Measurements from ENCODE around the gene STIP1. TPM values are rescaled to one million over a fixed set of nuclear protein-coding genes. Genes with fewer than 3 reads are reported as not detected.

The STIP1 gene
- total RNA-seq, 1 donor from 2014 or later: 91.3 TPM

- peak in 1 of 2 donors; percentile 91 for DNase-seq (ENCODE audit: extremely low spot score in 2 of 2)
- peak within 1 kb of the TSS; percentile 97 for H3K27ac ChIP-seq
- peak within 1 kb of the TSS; percentile 62 to 85 for H3K4me3 ChIP-seq
- TF ChIP-seq POLR2AphosphoS5 (IDR thresholded peaks at IDR 0.05; ENCODE audit: insufficient read depth in 1 of 2, low read depth in 1 of 2): peak; percentile 86 to 94
- no peak for TF ChIP-seq CTCF (IDR thresholded peaks at IDR 0.05)
- TF ChIP-seq POLR2A (IDR thresholded peaks at IDR 0.05): peak in 1 of 2 donors; percentile 26
- H3K36me3 ChIP-seq: no peaks in the 10 kb centered on the region
- H3K4me1 ChIP-seq: peaks cover 72% of the 10 kb centered on the region
- no peaks in the 10 kb centered on the region for H3K27me3 ChIP-seq
- intact Hi-C loops (cut with DNase I): no loop called here
- no peaks in the 10 kb centered on the region for H3K9me3 ChIP-seq
Measured at GRCh38 chr11:64230171-64230984, 44.4 kb downstream of the STIP1 start, which contains the start of gene DNAJC4. DNAJC4 (plus strand) TSS chr11:64230548; CDS start chr11:64230855, 307 bp downstream.

GRCh38 chr11:64230985-64231365, 45.0 kb downstream of the STIP1 start:
- TF ChIP-seq POLR2A (IDR thresholded peaks at IDR 0.05) (no peak), POLR2AphosphoS5 (IDR thresholded peaks at IDR 0.05; ENCODE audit: insufficient read depth in 1 of 2, low read depth in 1 of 2) (no peak), CTCF (IDR thresholded peaks at IDR 0.05) (no peak)
- peaks cover 74% of the 10 kb centered on the region for H3K4me1 ChIP-seq
- no peak for DNase-seq (ENCODE audit: extremely low spot score in 2 of 2)

GRCh38 chr11:64231546-64231945, 45.6 kb downstream of the STIP1 start:
- H3K4me1 ChIP-seq: peaks cover 72% of the 10 kb centered on the region
- H3K4me3 ChIP-seq: peak overlapping the region in 1 of 2 donors; percentile 62
- no peaks in the 10 kb centered on the region for H3K36me3 ChIP-seq
- no peak for DNase-seq (ENCODE audit: extremely low spot score in 2 of 2)
- no peaks in the 10 kb centered on the region for H3K27me3 ChIP-seq
- H3K9me3 ChIP-seq: no peaks in the 10 kb centered on the region
- intact Hi-C loops (cut with DNase I): no loop called here
- TF ChIP-seq POLR2A (IDR thresholded peaks at IDR 0.05): no peak
- no peak for TF ChIP-seq POLR2AphosphoS5 (IDR thresholded peaks at IDR 0.05; ENCODE audit: insufficient read depth in 1 of 2, low read depth in 1 of 2)
- TF ChIP-seq CTCF (IDR thresholded peaks at IDR 0.05): no peak
- H3K27ac ChIP-seq: no peak overlapping the region

More at GRCh38 chr11:64230985-64231365, 45.0 kb downstream of the STIP1 start:
- H3K4me3 ChIP-seq: peak overlapping the region; percentile 62 to 85
- no peaks in the 10 kb centered on the region for H3K27me3 ChIP-seq
- intact Hi-C loops (cut with DNase I): no loop called here
- no peaks in the 10 kb centered on the region for H3K9me3 ChIP-seq
- H3K27ac ChIP-seq: peak overlapping the region; percentile 97
- no peaks in the 10 kb centered on the region for H3K36me3 ChIP-seq

GRCh38 chr11:64232182-64232966, 46.4 kb downstream of the STIP1 start:
- TF ChIP-seq POLR2AphosphoS5 (IDR thresholded peaks at IDR 0.05; ENCODE audit: insufficient read depth in 1 of 2, low read depth in 1 of 2) (no peak), POLR2A (IDR thresholded peaks at IDR 0.05) (no peak), CTCF (IDR thresholded peaks at IDR 0.05) (no peak)
- Histone ChIP-seq H3K4me3 (no peak overlapping the region), H3K27me3 (no peaks in the 10 kb centered on the region), H3K36me3 (peaks cover 0 to 4% of the 10 kb centered on the region in 2 donors), H3K27ac (no peak overlapping the region), H3K4me1 (peaks cover 67% of the 10 kb centered on the region), H3K9me3 (no peaks in the 10 kb centered on the region)
- intact Hi-C loops (cut with DNase I): no loop called here
- no peak for DNase-seq (ENCODE audit: extremely low spot score in 2 of 2)
